Loucy (cell line): ENCODE data around the gene APOD.

Experiments used
- H2AFZ ChIP-seq: fragments of 200-600 bp; sonication (generic); 2 replicates; pipeline ENCODE4 v1.6.0; 2016; ENCODE audit warnings: antibody characterized with exemption, mild to moderate bottlenecking, low read length, moderate library complexity
- H3F3A ChIP-seq: fragments of 200-600 bp; 2 replicates; pipeline ENCODE4 v1.6.0; 2016; ENCODE audit warnings: antibody characterized with exemption, low read depth, mild to moderate bottlenecking
- H3K27me3 ChIP-seq: fragments of 200-600 bp; sonication (generic); 2 replicates; pipeline ENCODE4 v1.6.1; 2014; ENCODE audit warnings: low read length, mild to moderate bottlenecking; ENCODE audit not compliant: insufficient read depth, poor library complexity, severe bottlenecking
- H3K36me3 ChIP-seq: fragments of 200-600 bp; sonication (generic); 2 replicates; pipeline ENCODE4 v1.6.1; 2016; ENCODE audit warnings: low read length; ENCODE audit not compliant: insufficient read depth
- H3K4me1 ChIP-seq: fragments of 200-600 bp; sonication (generic); 2 replicates; pipeline ENCODE4 v1.5.1; 2014; ENCODE audit warnings: low read length, mild to moderate bottlenecking; ENCODE audit not compliant: insufficient read depth, poor library complexity, severe bottlenecking
- H3K4me2 ChIP-seq: fragments of 200-600 bp; sonication (generic); 2 replicates; pipeline ENCODE4 v1.6.0; 2014; ENCODE audit warnings: antibody characterized with exemption, low read length, low read depth, mild to moderate bottlenecking; ENCODE audit not compliant: poor library complexity, severe bottlenecking
- H3K4me3 ChIP-seq: fragments of 200-600 bp; sonication (generic); 2 replicates; pipeline ENCODE4 v1.5.1; 2014; ENCODE audit warnings: low read length, mild to moderate bottlenecking, mixed read lengths; ENCODE audit not compliant: poor library complexity, severe bottlenecking
- H3K79me2 ChIP-seq: fragments of 200-600 bp; sonication (generic); 2 replicates; pipeline ENCODE4 v1.6.1; 2014; ENCODE audit warnings: low read length; ENCODE audit not compliant: insufficient read depth
- H3K9ac ChIP-seq: fragments of 200-600 bp; sonication (generic); 2 replicates; pipeline ENCODE4 v1.6.0; 2014; ENCODE audit warnings: mild to moderate bottlenecking, low read depth, low read length, moderate library complexity; ENCODE audit not compliant: poor library complexity, severe bottlenecking
- H3K9me2 ChIP-seq: fragments of 200-600 bp; sonication (generic); replicated peaks from 2 replicates; pipeline ENCODE4 v1.6.1; 2016; ENCODE audit warnings: low read depth, low read length, mixed read lengths
- H3K9me3 ChIP-seq: fragments of 200-600 bp; sonication (generic); 2 replicates; pipeline ENCODE4 v1.6.1; 2014; ENCODE audit warnings: mild to moderate bottlenecking, antibody characterized with exemption, low read length, low read depth; ENCODE audit not compliant: insufficient read depth
- H4K20me1 ChIP-seq: fragments of 200-600 bp; sonication (generic); 2 replicates; pipeline ENCODE4 v1.6.0; 2014; ENCODE audit warnings: antibody characterized with exemption, low read length, mild to moderate bottlenecking; ENCODE audit not compliant: insufficient read depth, poor library complexity, severe bottlenecking
- EZH2phosphoT487 ChIP-seq: fragments of 200-600 bp; IDR thresholded peaks from 2 replicates; pipeline ENCODE4 v1.6.1; 2018; ENCODE audit warnings: antibody characterized with exemption, mild to moderate bottlenecking, moderate library complexity, borderline replicate concordance
- TF ChIP-seq, protein P1 (sequence below): fragments of 200-600 bp; sonication (generic); conservative IDR thresholded peaks from 2 replicates; pipeline ENCODE4 v1.5.1; 2014; ENCODE audit warnings: mild to moderate bottlenecking, antibody characterized with exemption, low read length

Gene APOD

DNA sequence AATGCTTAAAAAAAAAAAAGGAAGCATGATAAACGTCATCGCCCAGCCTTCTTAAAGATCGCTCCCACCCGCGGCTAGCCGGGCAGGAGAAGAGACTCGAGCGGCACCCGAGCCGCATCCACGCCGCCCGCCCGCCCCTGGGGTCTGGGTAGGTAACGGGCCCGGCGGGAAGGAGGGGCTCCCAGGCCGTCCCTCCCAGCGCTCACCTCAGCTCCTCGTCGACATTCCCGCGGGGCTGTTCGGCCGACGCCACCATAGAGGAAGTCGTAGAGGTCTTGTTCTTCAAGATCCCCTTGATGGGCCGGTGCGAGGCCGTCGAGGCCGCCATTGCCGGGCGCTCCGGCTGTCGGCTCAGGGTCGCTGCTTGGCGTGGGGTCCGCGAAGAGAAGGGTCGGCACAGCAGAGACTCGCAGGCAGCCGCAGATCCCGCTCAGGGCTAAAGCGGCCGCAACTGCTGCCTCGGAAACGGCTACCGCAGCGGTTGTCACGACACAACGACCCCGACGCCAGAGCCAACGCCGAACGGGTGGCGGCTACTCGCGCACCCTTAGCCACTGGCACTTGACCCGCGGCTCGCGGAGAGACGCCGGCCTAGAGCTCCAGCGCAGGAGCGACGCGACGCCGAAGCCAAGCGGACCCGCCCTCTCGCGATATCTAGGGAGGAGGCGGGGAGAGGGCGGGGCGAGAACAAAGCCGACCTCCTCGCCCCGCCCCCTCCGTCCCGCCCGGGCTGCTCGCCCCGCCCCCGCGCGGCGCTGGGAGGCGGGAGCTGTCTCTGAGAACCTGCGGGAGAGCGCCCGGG is 40.8 kb downstream of the APOD start, which contains the start of gene PPP1R2:
Gene PPP1R2, minus strand, starts transcription at position 628 of the 802 bp plus-strand sequence. Its CDS starts 300 bp downstream, at position 328.
- Histone ChIP-seq H2AFZ (peak within 1 kb of the TSS; percentile 87), H3K9me2 (no peaks in the 10 kb centered on the region), H3K4me3 (peak within 1 kb of the TSS; percentile 96), H3K9ac (peak within 1 kb of the TSS; percentile 82), H3K4me1 (peaks cover 54% of the 10 kb centered on the region), H3K36me3 (no peaks in the 10 kb centered on the region), H3K27me3 (no peaks in the 10 kb centered on the region), H3F3A (0 out of 2 replicates have a peak, but pooled peaks cover 4% of the 10 kb centered on the region), H3K79me2 (peaks cover 51% of the 10 kb centered on the region), H3K4me2 (peak within 1 kb of the TSS; percentile 92), H3K9me3 (no peaks in the 10 kb centered on the region), H4K20me1 (peaks cover 32% of the 10 kb centered on the region)
- TF ChIP-seq EZH2phosphoT487: no peak

DNA sequence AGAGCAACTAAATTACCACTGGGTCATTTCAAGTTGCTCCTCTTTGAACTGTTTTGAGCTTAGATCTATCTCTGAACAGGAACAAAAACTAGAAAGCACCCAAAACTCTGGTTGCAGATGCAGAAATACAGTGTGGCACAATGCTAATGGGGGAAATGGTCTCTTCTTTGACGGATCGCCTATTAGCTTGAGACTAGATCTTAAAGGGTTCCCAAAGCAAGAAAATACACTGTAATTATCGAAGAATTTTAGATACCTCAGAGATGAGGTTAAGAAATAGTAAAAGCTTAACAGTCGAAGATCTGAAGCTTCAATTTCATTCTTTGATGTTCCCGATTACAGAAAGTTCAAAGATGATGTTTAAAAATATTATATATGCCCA is 41.4 kb downstream of the APOD start:
- peaks cover 60% of the 10 kb centered on the region for H3K4me1 ChIP-seq
- H2AFZ ChIP-seq: peak overlapping the region; percentile 87
- no peaks in the 10 kb centered on the region for H3K27me3 ChIP-seq
- peak overlapping the region; percentile 92 for H3K4me2 ChIP-seq
- H4K20me1 ChIP-seq: peaks cover 38% of the 10 kb centered on the region
- 0 out of 2 replicates have a peak, but pooled peaks cover 4% of the 10 kb centered on the region for H3F3A ChIP-seq
- H3K9me3 ChIP-seq: no peaks in the 10 kb centered on the region
- H3K4me3 ChIP-seq: peak overlapping the region; percentile 96
- H3K36me3 ChIP-seq: no peaks in the 10 kb centered on the region
- peaks cover 57% of the 10 kb centered on the region for H3K79me2 ChIP-seq
- TF ChIP-seq EZH2phosphoT487: no peak
- TF ChIP-seq, protein P1, sequence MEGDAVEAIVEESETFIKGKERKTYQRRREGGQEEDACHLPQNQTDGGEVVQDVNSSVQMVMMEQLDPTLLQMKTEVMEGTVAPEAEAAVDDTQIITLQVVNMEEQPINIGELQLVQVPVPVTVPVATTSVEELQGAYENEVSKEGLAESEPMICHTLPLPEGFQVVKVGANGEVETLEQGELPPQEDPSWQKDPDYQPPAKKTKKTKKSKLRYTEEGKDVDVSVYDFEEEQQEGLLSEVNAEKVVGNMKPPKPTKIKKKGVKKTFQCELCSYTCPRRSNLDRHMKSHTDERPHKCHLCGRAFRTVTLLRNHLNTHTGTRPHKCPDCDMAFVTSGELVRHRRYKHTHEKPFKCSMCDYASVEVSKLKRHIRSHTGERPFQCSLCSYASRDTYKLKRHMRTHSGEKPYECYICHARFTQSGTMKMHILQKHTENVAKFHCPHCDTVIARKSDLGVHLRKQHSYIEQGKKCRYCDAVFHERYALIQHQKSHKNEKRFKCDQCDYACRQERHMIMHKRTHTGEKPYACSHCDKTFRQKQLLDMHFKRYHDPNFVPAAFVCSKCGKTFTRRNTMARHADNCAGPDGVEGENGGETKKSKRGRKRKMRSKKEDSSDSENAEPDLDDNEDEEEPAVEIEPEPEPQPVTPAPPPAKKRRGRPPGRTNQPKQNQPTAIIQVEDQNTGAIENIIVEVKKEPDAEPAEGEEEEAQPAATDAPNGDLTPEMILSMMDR: no peak
- no peaks in the 10 kb centered on the region for H3K9me2 ChIP-seq
- H3K9ac ChIP-seq: peak overlapping the region; percentile 82

DNA sequence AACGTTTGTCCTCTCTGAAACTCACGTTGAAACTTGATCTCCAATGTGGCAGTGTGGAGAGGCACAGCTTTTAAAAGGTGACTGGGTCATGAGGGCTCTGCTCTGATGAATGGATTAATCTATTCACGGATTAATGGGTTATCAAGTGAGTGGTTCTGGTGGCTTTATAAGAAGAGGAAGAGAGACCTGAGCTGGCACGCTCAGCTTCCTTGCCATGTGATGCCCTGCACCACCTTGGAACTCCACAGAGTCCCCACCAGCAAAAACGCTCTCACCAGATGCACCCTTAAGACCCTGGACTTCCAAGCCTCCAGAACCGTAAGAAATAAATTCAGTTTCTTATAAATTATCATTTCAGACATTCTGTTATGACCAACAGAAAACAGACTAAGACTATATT is 43.2 kb downstream of the APOD start:
- Histone ChIP-seq H3K36me3 (no peaks in the 10 kb centered on the region), H3K9ac (peak overlapping the region; percentile 82), H3K4me3 (peak overlapping the region; percentile 96), H4K20me1 (peaks cover 50% of the 10 kb centered on the region), H3K9me2 (no peaks in the 10 kb centered on the region), H3F3A (no peaks in the 10 kb centered on the region), H3K4me2 (peak overlapping the region; percentile 92), H3K27me3 (no peaks in the 10 kb centered on the region), H3K9me3 (no peaks in the 10 kb centered on the region), H2AFZ (no peak overlapping the region), H3K4me1 (peaks cover 53% of the 10 kb centered on the region), H3K79me2 (peaks cover 74% of the 10 kb centered on the region)
- TF ChIP-seq, protein P1: no peak
- no peak for TF ChIP-seq EZH2phosphoT487
